ENCODE measurements around the gene PPP6R3. TPM values are rescaled to one million over a fixed set of nuclear protein-coding genes. Genes with fewer than 3 reads are reported as not detected.

Gene PPP6R3
- total and polyA plus RNA-seq, 11 donors: 23.2 to 93.8 (median 81.2) TPM

DNA sequence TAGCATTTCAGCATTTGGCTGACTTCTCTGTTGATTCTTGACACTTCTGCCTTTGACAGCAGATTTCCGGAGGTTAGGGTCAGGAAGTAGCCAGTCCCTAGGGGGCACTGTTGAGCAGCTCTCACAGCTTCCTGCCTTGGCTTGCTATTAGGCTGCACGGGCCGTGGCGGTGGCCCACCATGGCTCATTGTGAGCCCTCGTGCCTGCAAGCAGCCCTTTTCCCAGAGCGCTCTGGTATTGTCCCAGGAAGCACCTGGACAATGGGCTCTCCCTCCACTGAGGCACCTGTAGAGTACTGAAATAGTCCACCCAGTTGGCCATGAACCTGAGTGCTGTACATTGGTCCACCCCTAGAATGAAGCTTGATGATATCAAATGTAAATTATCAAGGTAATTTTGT lies 123.5 kb downstream of the PPP6R3 start:
- DNase-seq (peak; percentile 44 to 65 (median 48)), ATAC-seq (peak in 2 of 4 donors; percentile 2 to 25)
- Histone ChIP-seq H3K4me1 (peaks cover 0 to 73% (median 32%) of the 10 kb centered on the region in 12 donors), H3K9me3 (no peaks in the 10 kb centered on the region), H3K4me3 (no peak overlapping the region), H3K27ac (peak overlapping the region in 10 of 12 donors; percentile 6 to 86 (median 76)), H3K27me3 (no peaks in the 10 kb centered on the region), H3K36me3 (peaks cover 0 to 86% (median 65%) of the 10 kb centered on the region in 9 donors)
- TF ChIP-seq, protein P1, sequence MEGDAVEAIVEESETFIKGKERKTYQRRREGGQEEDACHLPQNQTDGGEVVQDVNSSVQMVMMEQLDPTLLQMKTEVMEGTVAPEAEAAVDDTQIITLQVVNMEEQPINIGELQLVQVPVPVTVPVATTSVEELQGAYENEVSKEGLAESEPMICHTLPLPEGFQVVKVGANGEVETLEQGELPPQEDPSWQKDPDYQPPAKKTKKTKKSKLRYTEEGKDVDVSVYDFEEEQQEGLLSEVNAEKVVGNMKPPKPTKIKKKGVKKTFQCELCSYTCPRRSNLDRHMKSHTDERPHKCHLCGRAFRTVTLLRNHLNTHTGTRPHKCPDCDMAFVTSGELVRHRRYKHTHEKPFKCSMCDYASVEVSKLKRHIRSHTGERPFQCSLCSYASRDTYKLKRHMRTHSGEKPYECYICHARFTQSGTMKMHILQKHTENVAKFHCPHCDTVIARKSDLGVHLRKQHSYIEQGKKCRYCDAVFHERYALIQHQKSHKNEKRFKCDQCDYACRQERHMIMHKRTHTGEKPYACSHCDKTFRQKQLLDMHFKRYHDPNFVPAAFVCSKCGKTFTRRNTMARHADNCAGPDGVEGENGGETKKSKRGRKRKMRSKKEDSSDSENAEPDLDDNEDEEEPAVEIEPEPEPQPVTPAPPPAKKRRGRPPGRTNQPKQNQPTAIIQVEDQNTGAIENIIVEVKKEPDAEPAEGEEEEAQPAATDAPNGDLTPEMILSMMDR (IDR thresholded peaks at IDR 0.05): peak in 11 of 12 donors; percentile 33 to 71 (median 56)
- TF ChIP-seq POLR2A (IDR thresholded peaks at IDR 0.05): no peak
- intact Hi-C loops (cut with DNase I): loop anchor here in 6 of 10 donors (5.0 to 10.0 kb wide), 3 partner anchors 37 to 122 kb away; partner anchors contain the start of gene PPP6R3 (in 5 of the 6)
- 44 to 53% (median 51%) methylated on average over 6 of the region's 6 CpGs for WGBS, 4 donors

DNA sequence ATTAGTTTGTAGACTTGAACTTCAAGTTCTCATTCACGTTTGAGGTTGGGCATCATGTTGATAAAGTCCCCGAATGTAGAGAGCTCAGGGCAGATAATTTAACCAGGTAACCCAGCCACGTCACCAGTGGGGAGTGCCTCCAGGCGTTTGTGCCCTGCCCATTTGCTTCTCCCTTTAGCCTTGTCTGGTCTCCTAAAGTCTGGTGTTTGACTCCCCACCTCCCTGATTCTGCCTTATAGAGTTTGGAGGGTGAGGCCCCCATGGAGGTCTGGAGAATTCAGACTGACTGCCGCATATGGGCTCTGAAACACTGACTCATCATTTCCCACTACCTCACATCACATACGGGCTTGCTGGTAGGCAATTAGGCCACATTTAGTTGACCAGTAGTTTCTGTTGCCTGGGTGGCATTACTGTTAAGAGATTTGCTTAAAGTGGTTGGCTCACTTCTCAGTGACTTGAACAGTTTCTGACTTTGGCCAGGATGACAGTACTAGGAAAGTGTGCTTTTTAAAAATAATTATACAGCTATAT lies 124.5 kb downstream of the PPP6R3 start:
- intact Hi-C loops (cut with DNase I): loop anchor here in 6 of 10 donors (5.0 to 10.0 kb wide), 3 partner anchors 38 to 123 kb away; partner anchors contain the start of gene PPP6R3 (in 5 of the 6)
- ATAC-seq: peak in 3 of 4 donors; percentile 19 to 28 (median 28)

DNA sequence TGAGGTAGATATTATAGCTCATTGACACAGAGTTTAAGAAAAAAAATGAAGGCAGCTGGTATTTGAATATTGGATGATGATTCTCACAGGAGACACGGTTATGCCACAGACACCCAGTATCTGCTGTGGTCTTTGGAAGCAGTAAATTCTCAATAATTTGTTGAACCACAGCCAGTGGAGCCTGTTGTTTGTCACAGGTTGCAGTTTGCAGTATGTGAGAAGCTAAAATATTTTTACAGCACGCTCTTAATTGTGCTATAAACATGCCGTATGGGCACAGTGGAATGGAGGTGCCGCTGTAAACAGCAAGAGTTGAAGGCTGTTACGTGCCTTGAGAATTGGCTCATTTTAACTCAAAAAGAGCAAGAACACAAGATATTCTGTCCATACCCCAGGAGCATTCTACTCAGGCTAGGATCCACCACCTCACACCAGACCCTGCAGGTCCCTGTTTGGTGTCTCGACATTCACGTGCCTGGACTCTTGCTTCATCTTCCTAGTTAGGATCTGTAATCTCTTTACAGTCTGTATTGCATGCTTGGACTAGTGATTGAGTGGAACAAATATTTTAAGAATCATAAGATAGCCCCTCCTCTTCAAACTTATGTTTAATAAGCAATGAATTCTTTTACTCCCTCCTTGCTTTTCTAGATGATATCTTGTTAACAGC lies 129.1 kb downstream of the PPP6R3 start:
- 54 to 77% (median 70%) methylated on average over 7 of the region's 7 CpGs for WGBS, 4 donors

More for the DNA sequence above, 124.5 kb downstream of the PPP6R3 start:
- peaks cover 0 to 71% (median 32%) of the 10 kb centered on the region in 12 donors for H3K4me1 ChIP-seq
- no peak for DNase-seq
- no peaks in the 10 kb centered on the region for H3K27me3 ChIP-seq
- TF ChIP-seq POLR2A (IDR thresholded peaks at IDR 0.05): no peak
- TF ChIP-seq, protein P1 (IDR thresholded peaks at IDR 0.05): no peak
- H3K27ac ChIP-seq: peak overlapping the region in 8 of 12 donors; percentile 19 to 86 (median 62)
- peaks cover 0 to 86% (median 65%) of the 10 kb centered on the region in 9 donors for H3K36me3 ChIP-seq
- WGBS, 4 donors: 73 to 83% (median 74%) methylated on average over 6 of the region's 6 CpGs
- H3K9me3 ChIP-seq: no peaks in the 10 kb centered on the region
- H3K4me3 ChIP-seq: no peak overlapping the region

More for the DNA sequence above, 129.1 kb downstream of the PPP6R3 start:
- peak; percentile 68 to 75 (median 69) for ATAC-seq
- H3K27ac ChIP-seq: peak overlapping the region in 8 of 12 donors; percentile 6 to 72 (median 46)
- TF ChIP-seq POLR2A (IDR thresholded peaks at IDR 0.05): no peak
- TF ChIP-seq, protein P1 (IDR thresholded peaks at IDR 0.05): no peak
- intact Hi-C loops (cut with DNase I): loop anchor here in 2 of 10 donors (10.0 kb wide), 1 partner anchor 125 kb away; the partner anchor contains the start of gene PPP6R3 (in 2 of the 2)
- no peak for DNase-seq
- peaks cover 2 to 98% (median 92%) of the 10 kb centered on the region in 9 donors for H3K36me3 ChIP-seq
- H3K9me3 ChIP-seq: no peaks in the 10 kb centered on the region
- H3K4me3 ChIP-seq: no peak overlapping the region
- H3K4me1 ChIP-seq: peaks cover 0 to 29% (median under 1%) of the 10 kb centered on the region in 12 donors
- H3K27me3 ChIP-seq: no peaks in the 10 kb centered on the region

Data from heart left ventricle (tissue), 16 donors.